ENCODE measurements around the gene INO80.

The INO80 gene

GRCh38 chr15:41024885-41025284 lies 91.2 kb downstream of the INO80 start:
- Histone ChIP-seq H3K79me2 (ENCODE audit: insufficient read depth, low read depth) (no peaks in the 10 kb centered on the region), H3K4me2 (no peak overlapping the region), H4K20me1 (ENCODE audit: insufficient read depth) (no peaks in the 10 kb centered on the region), H3K9ac (no peak overlapping the region), H3K36me3 (ENCODE audit: insufficient read depth) (no peaks in the 10 kb centered on the region), H3K27ac (no peak overlapping the region), H3K27me3 (ENCODE audit: insufficient read depth, low read depth) (no peaks in the 10 kb centered on the region), H3K4me1 (ENCODE audit: low read depth, poor library complexity, severe bottlenecking) (peaks cover 15% of the 10 kb centered on the region), H3K4me3 (IDR thresholded peaks at IDR 0.05; ENCODE audit: insufficient read depth, low read depth, low read length) (no peak overlapping the region), H2AFZ (ENCODE audit: low read depth) (no peak overlapping the region)
- TF ChIP-seq CTCF (conservative IDR thresholded peaks at IDR 0.05; ENCODE audit: low read depth, low read length), result no peak

DNA sequence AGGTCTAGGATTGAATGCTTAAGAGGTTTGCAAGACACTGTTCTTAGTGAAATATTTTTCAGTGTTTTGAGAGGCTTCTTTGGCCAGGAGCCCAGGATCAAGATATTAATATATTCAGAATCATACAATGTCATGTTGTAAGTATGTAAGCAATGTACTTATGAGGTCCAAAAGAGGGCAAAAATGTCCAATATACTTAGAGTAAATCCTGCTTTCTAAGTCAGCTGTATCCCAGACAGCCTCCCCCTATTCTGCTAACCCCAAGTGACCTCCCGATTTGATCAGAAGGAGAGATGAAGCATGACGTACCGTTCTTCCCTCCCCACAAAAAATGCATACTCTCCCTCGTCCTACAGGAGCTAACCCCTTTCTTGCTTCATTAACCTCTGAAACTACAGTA lies 91.9 kb downstream of the INO80 start:
- Histone ChIP-seq H3K36me3 (ENCODE audit: insufficient read depth) (no peaks in the 10 kb centered on the region), H3K4me2 (no peak overlapping the region), H3K27ac (no peak overlapping the region), H2AFZ (ENCODE audit: low read depth) (no peak overlapping the region), H3K4me1 (ENCODE audit: low read depth, poor library complexity, severe bottlenecking) (peaks cover 20% of the 10 kb centered on the region), H3K9ac (no peak overlapping the region), H3K27me3 (ENCODE audit: insufficient read depth, low read depth) (no peaks in the 10 kb centered on the region), H3K4me3 (IDR thresholded peaks at IDR 0.05; ENCODE audit: insufficient read depth, low read depth, low read length) (no peak overlapping the region), H3K79me2 (ENCODE audit: insufficient read depth, low read depth) (no peaks in the 10 kb centered on the region), H4K20me1 (ENCODE audit: insufficient read depth) (no peaks in the 10 kb centered on the region)
- no peak for TF ChIP-seq CTCF (conservative IDR thresholded peaks at IDR 0.05; ENCODE audit: low read depth, low read length)

DNA sequence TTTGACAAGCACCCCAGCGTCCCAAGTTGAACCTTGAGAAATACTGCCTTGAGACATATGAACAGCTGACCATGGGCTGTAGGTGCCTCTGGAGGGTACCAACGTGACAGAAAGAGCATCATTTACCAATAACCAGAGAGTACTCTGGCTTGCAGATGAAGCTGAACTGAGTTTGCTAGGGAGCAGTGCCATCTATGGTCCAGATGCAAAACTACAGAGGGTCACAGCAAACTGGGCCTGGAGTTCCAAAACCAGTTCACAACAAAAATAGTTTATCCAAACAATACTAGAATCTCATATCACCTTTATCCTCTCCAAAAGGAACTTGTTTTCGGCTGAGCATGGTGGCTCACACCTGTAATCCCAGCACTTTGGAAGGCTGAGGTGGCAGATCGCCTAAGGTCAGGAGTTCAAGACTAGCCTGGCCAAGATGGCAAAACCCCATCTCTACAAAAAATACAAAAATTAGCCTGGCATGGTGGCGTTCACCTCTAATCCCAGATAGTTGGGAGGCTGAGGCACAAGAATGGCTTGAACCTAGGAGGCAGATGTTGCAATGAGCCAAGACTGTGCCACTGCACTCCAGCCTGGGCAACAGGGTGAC lies 93.5 kb downstream of the INO80 start:
- peak; percentile 83 for TF ChIP-seq CTCF (conservative IDR thresholded peaks at IDR 0.05; ENCODE audit: low read depth, low read length)
- H3K4me3 ChIP-seq (IDR thresholded peaks at IDR 0.05; ENCODE audit: insufficient read depth, low read depth, low read length), result no peak overlapping the region
- H4K20me1 ChIP-seq (ENCODE audit: insufficient read depth), result no peaks in the 10 kb centered on the region
- no peaks in the 10 kb centered on the region for H3K36me3 ChIP-seq (ENCODE audit: insufficient read depth)
- H3K4me1 ChIP-seq (ENCODE audit: low read depth, poor library complexity, severe bottlenecking), result peaks cover 30% of the 10 kb centered on the region
- H3K27me3 ChIP-seq (ENCODE audit: insufficient read depth, low read depth), result no peaks in the 10 kb centered on the region
- H3K79me2 ChIP-seq (ENCODE audit: insufficient read depth, low read depth), result no peaks in the 10 kb centered on the region
- H3K27ac ChIP-seq, result no peak overlapping the region
- H2AFZ ChIP-seq (ENCODE audit: low read depth), result no peak overlapping the region
- H3K4me2 ChIP-seq, result no peak overlapping the region
- no peak overlapping the region for H3K9ac ChIP-seq

DNA sequence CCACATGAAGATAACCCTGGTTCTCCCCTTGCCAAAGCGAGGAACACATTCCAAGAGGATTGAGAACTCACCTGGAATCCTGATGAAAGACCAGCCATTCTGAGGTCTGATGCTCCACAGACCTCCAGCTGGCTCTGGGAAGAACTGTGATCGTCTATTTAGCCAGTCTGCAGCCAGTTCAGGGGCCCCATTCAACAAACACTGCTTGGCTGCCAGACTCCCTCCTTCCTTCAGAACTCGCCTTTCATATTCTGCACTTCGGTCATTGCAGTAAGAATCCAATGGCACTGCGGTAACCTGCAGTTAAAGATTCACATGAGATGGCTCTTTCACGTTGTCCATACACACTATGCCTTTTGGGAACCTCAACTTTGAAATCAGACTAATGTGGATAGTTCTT lies 95.3 kb downstream of the INO80 start:
- Histone ChIP-seq H3K9ac (no peak overlapping the region), H3K36me3 (ENCODE audit: insufficient read depth) (no peaks in the 10 kb centered on the region), H3K79me2 (ENCODE audit: insufficient read depth, low read depth) (no peaks in the 10 kb centered on the region)

More for the DNA sequence above, 95.3 kb downstream of the INO80 start:
- H3K4me1 ChIP-seq (ENCODE audit: low read depth, poor library complexity, severe bottlenecking), result peaks cover 38% of the 10 kb centered on the region
- no peak overlapping the region for H3K4me2 ChIP-seq
- no peak overlapping the region for H3K27ac ChIP-seq
- H3K27me3 ChIP-seq (ENCODE audit: insufficient read depth, low read depth), result no peaks in the 10 kb centered on the region
- H3K4me3 ChIP-seq (IDR thresholded peaks at IDR 0.05; ENCODE audit: insufficient read depth, low read depth, low read length), result no peak overlapping the region
- no peak overlapping the region for H2AFZ ChIP-seq (ENCODE audit: low read depth)
- no peak for TF ChIP-seq CTCF (conservative IDR thresholded peaks at IDR 0.05; ENCODE audit: low read depth, low read length)
- H4K20me1 ChIP-seq (ENCODE audit: insufficient read depth), result no peaks in the 10 kb centered on the region

All from KMS-11 (cell line).